Muscle of leg (tissue), 11 donors: ENCODE results near the gene GTPBP6. TPM values are rescaled to one million over a fixed set of nuclear protein-coding genes. Genes with fewer than 3 reads are reported as not detected.
"Not testable (repeated sequence)": the region's sequence is repeated elsewhere in the genome, so short reads cannot be mapped to it uniquely, and the experiment has no call there.

Experiments
- DNase-seq: peaks from one replicate; pipeline ENCODE4 v3.0.0; 2013
- H3K27ac ChIP-seq: one replicate; pipeline ENCODE4 v1.5.1; 2013; ENCODE audit warnings: mild to moderate bottlenecking, low read length, control low read depth
- H3K27me3 ChIP-seq: one replicate; pipeline ENCODE4 v1.6.1; 2013; ENCODE audit warnings: low read length; ENCODE audit not compliant: control insufficient read depth, insufficient read depth
- H3K36me3 ChIP-seq: one replicate; pipeline ENCODE4 v1.6.1; 2013; ENCODE audit warnings: low read length; ENCODE audit not compliant: control insufficient read depth, insufficient read depth
- H3K4me1 ChIP-seq: one replicate; pipeline ENCODE4 v1.6.1; 2013; ENCODE audit warnings: low read length; ENCODE audit not compliant: control insufficient read depth, insufficient read depth
- H3K4me3 ChIP-seq: one replicate; pipeline ENCODE4 v1.5.1; 2013; ENCODE audit warnings: low read length, control low read depth
- H3K9me3 ChIP-seq: replicated peaks from 2 replicates; pipeline ENCODE4 v1.6.1; 2013; ENCODE audit warnings: low read depth, low read length; ENCODE audit not compliant: control insufficient read depth
- WGBS: methylation state at CpG from one replicate; pipeline ENCODE4 v1.1.5; 2013; ENCODE audit warnings: missing lambda C conversion rate; ENCODE audit not compliant: insufficient coverage; 5-methylcytosine and 5-hydroxymethylcytosine counted together
- polyA plus RNA-seq, 8 donors: library from polyadenylated mRNA; unstranded; fragments of 120-200 nt; gene quantifications; one replicate each; pipeline versions ENCODE4 v1.2.1 to v1.2.3, GENCODE V29; 2013; ENCODE audit warnings: inconsistent platforms in 1 of 8, low replicate concordance in 1 of 8; ENCODE audit not compliant: insufficient read length in 8 of 8, insufficient read depth in 1 of 8
- total RNA-seq: library from RNA; stranded (reverse); fragments of 120-200 nt; gene quantifications from one replicate; pipeline ENCODE4 v1.2.4, GENCODE V29; 2013

GTPBP6 gene
- total and polyA plus RNA-seq, 9 donors: 27.3 to 63.9 (median 54.1) TPM

DNA sequence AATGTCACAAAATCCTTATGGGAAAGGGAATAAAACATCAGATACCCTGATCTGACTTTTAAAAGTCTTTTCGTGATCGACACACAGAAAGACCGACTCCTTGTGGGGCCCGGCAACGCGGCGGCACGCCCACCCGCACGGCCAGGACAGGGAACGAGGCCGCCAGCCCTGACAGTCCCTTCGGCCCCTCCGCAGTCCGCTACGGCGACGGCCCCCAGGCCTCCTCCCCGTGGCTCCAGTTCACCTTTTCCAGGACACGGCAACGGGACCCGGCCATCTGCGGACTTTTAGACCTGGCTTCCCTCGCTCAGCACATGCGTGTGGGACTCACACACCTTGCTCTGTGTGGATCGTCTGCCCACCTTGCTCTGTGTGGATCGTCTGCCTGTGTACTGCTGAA is 33.6 kb upstream of the GTPBP6 start:
- WGBS: 90% methylated on average over 27 of the region's 27 CpGs
- no peak for DNase-seq
- no peak overlapping the region for H3K4me3 ChIP-seq
- no peaks in the 10 kb centered on the region for H3K27me3 ChIP-seq
- H3K9me3 ChIP-seq: peaks cover 2% of the 10 kb centered on the region
- no peak overlapping the region for H3K27ac ChIP-seq
- peaks cover 24% of the 10 kb centered on the region for H3K36me3 ChIP-seq
- no peaks in the 10 kb centered on the region for H3K4me1 ChIP-seq

DNA sequence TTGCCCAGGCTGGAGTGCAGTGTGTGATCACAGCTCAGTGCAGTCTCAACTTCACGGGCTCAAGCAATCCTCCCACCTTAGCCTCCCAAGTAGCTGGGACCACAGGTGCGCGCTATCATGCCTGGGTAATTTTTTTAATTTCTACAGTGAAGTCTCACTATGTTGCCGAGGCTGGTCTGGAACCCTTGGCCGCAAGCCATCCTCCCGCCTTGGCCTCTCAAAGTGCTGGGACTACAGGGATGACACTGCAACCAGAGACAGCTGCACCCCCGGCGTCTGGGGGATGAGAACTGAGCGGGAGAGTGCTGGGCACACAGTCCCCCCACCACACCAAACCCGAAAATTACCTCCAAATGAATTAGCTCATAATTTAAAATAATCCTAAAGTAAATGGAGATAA is 33.1 kb upstream of the GTPBP6 start:
- H3K4me3 ChIP-seq: no peak overlapping the region
- no peaks in the 10 kb centered on the region for H3K27me3 ChIP-seq
- peaks cover 29% of the 10 kb centered on the region for H3K36me3 ChIP-seq
- DNase-seq: no peak
- peaks cover 2% of the 10 kb centered on the region for H3K9me3 ChIP-seq
- H3K4me1 ChIP-seq: no peaks in the 10 kb centered on the region
- H3K27ac ChIP-seq: no peak overlapping the region
- WGBS: 79% methylated on average over 4 of the region's 10 CpGs

DNA sequence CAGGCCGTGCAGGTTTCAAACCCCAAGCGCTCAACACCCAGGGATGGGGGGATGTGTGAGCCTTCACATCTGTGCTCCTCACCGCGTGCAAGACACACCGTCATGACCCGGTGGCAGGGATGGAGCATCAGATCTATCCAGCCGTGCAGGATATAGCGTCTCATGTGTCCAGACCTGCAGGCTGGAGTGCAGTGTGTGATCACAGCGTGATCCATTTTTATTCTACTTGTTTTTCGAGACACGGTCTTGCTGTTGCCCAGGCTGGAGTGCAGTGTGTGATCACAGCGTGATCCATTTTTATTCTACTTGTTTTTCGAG is 32.7 kb upstream of the GTPBP6 start:
- not testable (repeated sequence) for H3K4me1 ChIP-seq, H3K27me3 ChIP-seq, H3K9me3 ChIP-seq, H3K27ac ChIP-seq, H3K4me3 ChIP-seq, DNase-seq
- H3K36me3 ChIP-seq: peaks cover 32% of the 10 kb centered on the region
- WGBS: 86% methylated on average over 6 of the region's 13 CpGs

DNA sequence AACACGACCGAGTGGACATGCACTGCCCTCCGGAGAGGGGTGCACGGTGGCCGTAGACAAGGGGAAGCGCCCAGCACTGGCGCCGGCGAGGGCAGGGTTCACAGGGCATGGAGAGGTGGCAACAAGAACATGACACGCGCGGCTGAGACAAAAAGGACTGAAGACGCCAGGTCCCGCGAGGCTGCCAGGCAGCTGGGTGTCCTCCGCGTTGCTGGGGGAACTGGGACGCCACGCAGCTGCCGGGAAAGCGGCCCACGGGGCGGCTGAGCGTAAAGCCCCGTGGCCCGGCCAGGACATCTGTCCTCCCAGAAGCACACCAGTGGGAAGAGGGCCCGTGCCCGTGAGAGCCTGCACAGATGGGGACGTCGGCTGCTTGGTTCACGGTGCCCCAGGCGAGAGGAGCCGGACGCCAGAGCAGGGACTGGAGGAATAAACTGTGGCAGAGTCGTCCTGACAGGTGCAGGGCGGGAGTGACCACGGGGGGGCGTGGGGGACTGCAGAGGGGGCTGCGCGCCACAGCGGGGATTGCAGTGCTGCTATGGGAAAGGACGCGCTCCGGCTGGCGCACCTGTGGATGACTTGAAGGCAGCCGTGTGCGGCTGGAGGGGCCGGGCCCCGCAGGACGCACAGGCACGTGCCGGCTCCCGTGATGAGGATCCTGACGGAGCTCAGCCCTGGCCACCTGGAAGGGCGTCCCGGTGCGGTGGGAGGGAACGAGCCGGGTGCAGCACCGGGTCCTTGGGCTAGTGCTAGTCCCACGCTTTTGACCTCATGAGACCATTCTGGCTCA is 32.1 kb upstream of the GTPBP6 start:
- Histone ChIP-seq H3K9me3 (peaks cover 2% of the 10 kb centered on the region), H3K27ac (no peak overlapping the region), H3K4me3 (no peak overlapping the region), H3K36me3 (peaks cover 32% of the 10 kb centered on the region), H3K4me1 (no peaks in the 10 kb centered on the region), H3K27me3 (no peaks in the 10 kb centered on the region)
- WGBS: 93% methylated on average over 57 of the region's 61 CpGs
- DNase-seq: no peak

DNA sequence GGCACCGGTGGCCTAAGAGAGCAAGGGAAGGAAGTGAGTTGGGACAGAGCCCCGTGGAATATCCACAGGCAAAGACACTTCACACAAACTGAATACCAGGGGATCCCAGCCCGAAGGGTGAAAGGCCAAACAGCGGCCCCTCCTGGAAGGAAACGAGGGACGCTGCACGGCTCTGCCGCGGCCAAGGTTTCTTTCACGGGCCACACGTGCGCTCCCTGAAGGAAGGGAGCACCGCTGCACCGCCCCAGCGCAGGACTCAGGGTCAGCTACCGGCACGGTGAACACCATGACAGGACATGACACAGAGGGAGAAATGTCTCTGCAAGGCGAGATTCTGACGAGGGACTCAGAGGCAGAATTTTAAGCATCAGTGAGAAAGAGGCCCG is 31.5 kb upstream of the GTPBP6 start:
- Histone ChIP-seq H3K9me3 (peaks cover 3% of the 10 kb centered on the region), H3K4me3 (no peak overlapping the region), H3K27ac (peak overlapping the region; percentile 29), H3K36me3 (peaks cover 36% of the 10 kb centered on the region), H3K27me3 (no peaks in the 10 kb centered on the region), H3K4me1 (no peaks in the 10 kb centered on the region)
- DNase-seq: no peak
- 84% methylated on average over 19 of the region's 20 CpGs for WGBS

DNA sequence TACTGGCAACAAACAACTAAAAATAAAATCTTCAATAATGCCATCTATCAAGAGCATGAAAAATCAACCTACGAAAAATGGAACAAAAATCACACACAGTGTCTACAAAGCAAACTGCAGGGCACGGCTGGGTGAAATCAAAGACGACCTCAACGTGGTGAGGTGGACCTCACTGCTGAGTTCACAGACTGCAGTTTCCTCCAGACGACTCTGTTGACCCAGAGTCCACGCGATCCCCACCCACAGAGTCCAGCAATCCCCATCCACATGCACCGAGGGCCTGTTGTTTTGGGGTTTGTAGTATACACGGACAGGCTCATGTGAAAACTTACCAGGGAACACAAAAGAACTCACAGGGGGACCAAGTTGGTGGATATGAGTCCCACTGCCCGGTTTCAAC is 31.1 kb upstream of the GTPBP6 start:
- DNase-seq: no peak
- Histone ChIP-seq H3K4me1 (no peaks in the 10 kb centered on the region), H3K9me3 (peaks cover 7% of the 10 kb centered on the region), H3K36me3 (peaks cover 36% of the 10 kb centered on the region), H3K27ac (peak overlapping the region; percentile 29), H3K4me3 (no peak overlapping the region), H3K27me3 (no peaks in the 10 kb centered on the region)
- no CpG with 5 or more reads among the region's 10 CpGs for WGBS

DNA sequence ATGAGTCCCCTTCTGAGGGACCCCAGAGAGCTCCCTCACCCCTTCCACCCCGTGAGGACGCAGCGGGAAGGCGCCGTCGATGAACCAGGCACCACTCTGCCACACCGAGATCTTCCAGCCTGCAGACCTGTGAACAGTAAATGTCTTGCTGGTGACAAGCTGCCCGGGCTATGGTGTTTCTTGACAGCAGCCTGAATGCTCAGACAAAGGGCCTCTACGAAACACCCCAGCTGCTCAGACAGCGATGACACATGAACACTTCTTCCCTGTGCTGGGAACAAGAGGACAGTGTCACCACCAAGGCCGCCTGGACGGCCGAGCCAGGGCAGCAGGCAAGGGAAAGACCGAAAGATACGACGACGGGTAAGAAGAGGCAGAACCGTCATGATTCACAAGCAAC is 30.6 kb upstream of the GTPBP6 start:
- Histone ChIP-seq H3K9me3 (peaks cover 12% of the 10 kb centered on the region), H3K36me3 (peaks cover 40% of the 10 kb centered on the region), H3K27me3 (no peaks in the 10 kb centered on the region), H3K4me3 (no peak overlapping the region), H3K4me1 (no peaks in the 10 kb centered on the region), H3K27ac (no peak overlapping the region)
- 92% methylated on average over 5 of the region's 18 CpGs for WGBS
- DNase-seq: no peak

DNA sequence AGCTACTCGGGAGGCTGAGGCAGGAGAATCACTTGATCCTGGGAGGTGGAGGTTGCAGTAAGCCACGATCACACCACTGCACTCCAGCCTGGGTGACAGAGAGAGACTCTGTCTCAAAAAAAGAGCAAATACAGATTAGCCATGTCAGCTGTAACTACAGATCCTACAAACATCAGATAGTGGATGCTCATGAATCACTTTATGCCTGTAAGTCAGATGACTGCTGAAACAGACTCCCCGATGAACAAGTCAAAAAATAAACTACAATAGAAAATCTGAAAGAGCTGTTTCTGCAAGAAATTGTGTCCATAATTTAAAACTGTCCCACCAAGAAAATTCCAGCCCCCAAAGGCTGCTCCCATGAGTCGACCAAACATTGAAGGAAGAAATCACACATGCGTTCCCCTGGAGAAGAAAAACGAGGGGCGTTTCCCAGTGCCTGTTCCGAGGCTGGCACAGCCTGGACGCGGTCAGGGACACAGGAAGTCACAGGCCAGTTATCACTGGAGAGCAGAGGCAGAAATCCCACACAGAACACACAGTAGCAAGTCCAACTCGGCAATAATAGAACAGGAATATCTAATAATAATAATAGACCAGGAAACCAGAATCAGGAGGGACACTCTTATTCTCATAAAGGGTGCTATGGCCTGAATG is 30.0 kb upstream of the GTPBP6 start:
- peaks cover 15% of the 10 kb centered on the region for H3K9me3 ChIP-seq
- H3K36me3 ChIP-seq: peaks cover 45% of the 10 kb centered on the region
- H3K27ac ChIP-seq: no peak overlapping the region
- 80% methylated on average over 2 of the region's 11 CpGs for WGBS
- H3K4me1 ChIP-seq: no peaks in the 10 kb centered on the region
- DNase-seq: no peak
- H3K27me3 ChIP-seq: no peaks in the 10 kb centered on the region
- H3K4me3 ChIP-seq: no peak overlapping the region

DNA sequence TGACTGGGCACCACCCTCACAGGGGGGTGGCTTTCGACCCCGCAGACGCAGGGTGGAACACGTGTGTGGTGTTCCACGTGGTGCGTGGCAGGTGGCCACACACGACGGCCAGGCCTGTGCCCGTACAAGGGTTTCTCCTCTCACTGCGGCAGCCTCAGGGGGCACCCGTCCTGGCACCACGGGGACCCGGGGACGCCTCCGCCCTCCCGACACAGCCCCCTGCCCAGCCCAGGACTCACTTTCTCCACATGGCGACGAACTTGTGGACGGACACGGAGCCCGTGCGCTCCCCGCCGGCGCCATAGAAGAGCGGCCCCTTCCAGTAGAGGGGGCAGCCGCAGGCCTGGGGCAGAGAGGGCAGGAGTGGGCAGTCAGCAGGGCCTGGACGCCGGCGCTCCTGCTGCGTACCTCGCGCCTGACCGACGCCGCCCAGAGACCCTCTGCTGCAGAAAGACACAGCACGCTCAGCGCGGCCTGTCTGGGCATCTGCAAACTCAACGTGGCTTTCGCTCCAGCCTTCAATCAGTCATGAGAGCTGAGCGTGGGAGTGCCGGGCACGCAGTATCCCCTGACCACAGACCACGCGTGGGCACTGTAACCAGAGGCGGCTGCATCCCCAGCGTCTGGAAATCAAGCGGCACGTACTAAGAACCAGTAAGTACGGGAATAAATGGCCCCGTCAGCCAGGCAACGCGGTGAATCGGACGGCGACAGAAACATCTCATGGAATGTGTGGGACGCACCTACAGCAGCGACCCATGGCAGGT is 28.9 kb upstream of the GTPBP6 start:
- DNase-seq: no peak

DNA sequence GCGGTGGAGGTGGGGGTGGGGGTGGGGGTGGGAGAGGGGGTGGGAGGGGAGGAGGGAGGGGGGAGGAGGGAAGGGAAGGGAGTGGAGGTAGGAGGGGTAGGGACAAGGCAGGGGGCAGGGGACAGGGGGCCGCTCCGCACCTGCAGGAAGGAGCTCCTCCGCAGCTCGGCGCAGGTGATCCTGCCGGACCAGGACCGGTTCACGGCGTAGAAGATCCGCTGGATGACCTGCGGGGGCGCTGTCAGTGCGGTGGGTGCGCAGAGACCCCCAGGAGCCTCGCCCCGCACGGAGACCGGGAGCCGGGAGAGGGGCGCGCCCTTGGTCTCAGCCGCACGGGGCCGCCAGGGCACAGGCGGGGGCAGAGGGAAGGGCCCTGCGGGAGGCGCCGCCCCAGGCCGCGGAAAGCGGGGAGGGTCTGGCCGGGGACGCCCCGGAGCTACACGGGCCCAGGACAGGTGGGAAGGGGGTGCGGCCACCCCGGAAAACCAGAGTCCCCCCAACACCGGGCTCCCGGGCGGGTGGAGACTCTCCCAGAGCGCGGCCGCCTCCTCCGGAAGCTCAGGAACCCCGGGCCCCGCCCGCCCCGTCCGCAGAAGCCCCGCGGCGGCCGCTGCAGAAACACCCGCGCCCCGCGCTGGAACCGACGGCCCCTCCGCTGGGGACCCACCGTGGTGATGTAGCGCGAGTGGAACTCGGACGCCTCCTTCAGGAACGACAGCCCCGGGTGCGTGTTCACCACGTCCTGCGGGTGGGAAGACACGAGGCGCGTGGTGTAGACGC is 27.6 kb upstream of the GTPBP6 start:
- DNase-seq: no peak
- Histone ChIP-seq H3K36me3 (peaks cover 46% of the 10 kb centered on the region), H3K27ac (no peak overlapping the region), H3K9me3 (peaks cover 23% of the 10 kb centered on the region), H3K27me3 (no peaks in the 10 kb centered on the region), H3K4me1 (no peaks in the 10 kb centered on the region), H3K4me3 (no peak overlapping the region)
- WGBS: 95% methylated on average over 71 of the region's 75 CpGs

More for the DNA sequence above, 28.9 kb upstream of the GTPBP6 start:
- Histone ChIP-seq H3K4me1 (no peaks in the 10 kb centered on the region), H3K4me3 (no peak overlapping the region), H3K36me3 (peaks cover 42% of the 10 kb centered on the region), H3K9me3 (peaks cover 15% of the 10 kb centered on the region), H3K27ac (no peak overlapping the region), H3K27me3 (no peaks in the 10 kb centered on the region)
- 98% methylated on average over 55 of the region's 59 CpGs for WGBS
